ENCODE data around the gene BCOR.

DNA sequence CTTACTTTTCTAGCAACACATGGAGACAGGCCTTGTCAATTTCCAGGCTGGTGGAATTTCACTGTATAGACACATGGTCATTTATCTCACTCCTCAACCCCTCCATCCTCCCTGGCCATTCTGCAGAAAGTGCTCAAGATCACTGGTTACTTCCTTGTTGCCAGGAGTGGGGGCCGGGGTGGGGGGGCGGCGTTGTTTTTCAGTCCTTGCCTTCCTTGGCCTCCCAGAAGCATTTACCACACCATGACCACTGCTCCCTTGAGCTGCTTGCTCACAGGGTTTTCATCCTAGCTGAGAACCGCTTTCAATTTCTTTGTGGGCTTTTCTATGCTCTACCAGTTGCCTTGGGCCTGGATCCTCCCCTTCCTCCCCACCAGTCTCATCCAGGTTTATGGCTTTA lies 14.1 kb upstream of the BCOR start:
- TF ChIP-seq EP300 (IDR thresholded peaks at IDR 0.05; ENCODE audit: borderline replicate concordance in 1 of 2, low read depth in 1 of 2, low read length in 1 of 2): no peak
- TF ChIP-seq YY1 (IDR thresholded peaks at IDR 0.05; ENCODE audit: low read depth): no peak
- TF ChIP-seq IRF3 (IDR thresholded peaks at IDR 0.05; ENCODE audit: low read depth, low read length): no peak
- no peak for TF ChIP-seq CTCF (IDR thresholded peaks at IDR 0.05)
- TF ChIP-seq MEF2A (IDR thresholded peaks at IDR 0.05; ENCODE audit: borderline replicate concordance, low read depth): no peak
- TF ChIP-seq MXI1 (IDR thresholded peaks at IDR 0.05; ENCODE audit: low read depth, low read length): no peak
- no peak for TF ChIP-seq JUND (IDR thresholded peaks at IDR 0.05)
- TF ChIP-seq POLR2AphosphoS5 (IDR thresholded peaks at IDR 0.05; ENCODE audit: low read depth, low read length): no peak
- no peak for TF ChIP-seq USF1 (IDR thresholded peaks at IDR 0.05; ENCODE audit: borderline replicate concordance, low read depth)
